Thyroid gland (tissue), 4 donors: ENCODE results near the gene ANO2.

Experiments
- POLR2A ChIP-seq, 2 donors: fragments of 450-650 bp; IDR thresholded peaks; one replicate each; pipeline ENCODE4 v1.6.1; 2017; ENCODE audit warnings: antibody characterized with exemption in 2 of 2, mild to moderate bottlenecking in 2 of 2, moderate library complexity in 1 of 2
- TF ChIP-seq, protein P1 (sequence below), 6 experiments: fragments of 200-600 bp in 3 of 6; fragments of 450-650 bp in 3 of 6; sonication (generic) in 3 of 6; IDR thresholded peaks; one replicate each; pipeline ENCODE4 v1.5.1; 2016 to 2019; ENCODE audit warnings: antibody characterized with exemption in 6 of 6, mild to moderate bottlenecking in 2 of 6, inconsistent platforms in 1 of 6, moderate library complexity in 1 of 6

GRCh38 chr12:5944688-5945070, 380 bp downstream of the ANO2 start:
- no peak for TF ChIP-seq POLR2A (IDR thresholded peaks at IDR 0.05)
- TF ChIP-seq, protein P1, sequence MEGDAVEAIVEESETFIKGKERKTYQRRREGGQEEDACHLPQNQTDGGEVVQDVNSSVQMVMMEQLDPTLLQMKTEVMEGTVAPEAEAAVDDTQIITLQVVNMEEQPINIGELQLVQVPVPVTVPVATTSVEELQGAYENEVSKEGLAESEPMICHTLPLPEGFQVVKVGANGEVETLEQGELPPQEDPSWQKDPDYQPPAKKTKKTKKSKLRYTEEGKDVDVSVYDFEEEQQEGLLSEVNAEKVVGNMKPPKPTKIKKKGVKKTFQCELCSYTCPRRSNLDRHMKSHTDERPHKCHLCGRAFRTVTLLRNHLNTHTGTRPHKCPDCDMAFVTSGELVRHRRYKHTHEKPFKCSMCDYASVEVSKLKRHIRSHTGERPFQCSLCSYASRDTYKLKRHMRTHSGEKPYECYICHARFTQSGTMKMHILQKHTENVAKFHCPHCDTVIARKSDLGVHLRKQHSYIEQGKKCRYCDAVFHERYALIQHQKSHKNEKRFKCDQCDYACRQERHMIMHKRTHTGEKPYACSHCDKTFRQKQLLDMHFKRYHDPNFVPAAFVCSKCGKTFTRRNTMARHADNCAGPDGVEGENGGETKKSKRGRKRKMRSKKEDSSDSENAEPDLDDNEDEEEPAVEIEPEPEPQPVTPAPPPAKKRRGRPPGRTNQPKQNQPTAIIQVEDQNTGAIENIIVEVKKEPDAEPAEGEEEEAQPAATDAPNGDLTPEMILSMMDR (IDR thresholded peaks at IDR 0.05): no peak
